ENCODE measurements around the gene GRID1.

DNA sequence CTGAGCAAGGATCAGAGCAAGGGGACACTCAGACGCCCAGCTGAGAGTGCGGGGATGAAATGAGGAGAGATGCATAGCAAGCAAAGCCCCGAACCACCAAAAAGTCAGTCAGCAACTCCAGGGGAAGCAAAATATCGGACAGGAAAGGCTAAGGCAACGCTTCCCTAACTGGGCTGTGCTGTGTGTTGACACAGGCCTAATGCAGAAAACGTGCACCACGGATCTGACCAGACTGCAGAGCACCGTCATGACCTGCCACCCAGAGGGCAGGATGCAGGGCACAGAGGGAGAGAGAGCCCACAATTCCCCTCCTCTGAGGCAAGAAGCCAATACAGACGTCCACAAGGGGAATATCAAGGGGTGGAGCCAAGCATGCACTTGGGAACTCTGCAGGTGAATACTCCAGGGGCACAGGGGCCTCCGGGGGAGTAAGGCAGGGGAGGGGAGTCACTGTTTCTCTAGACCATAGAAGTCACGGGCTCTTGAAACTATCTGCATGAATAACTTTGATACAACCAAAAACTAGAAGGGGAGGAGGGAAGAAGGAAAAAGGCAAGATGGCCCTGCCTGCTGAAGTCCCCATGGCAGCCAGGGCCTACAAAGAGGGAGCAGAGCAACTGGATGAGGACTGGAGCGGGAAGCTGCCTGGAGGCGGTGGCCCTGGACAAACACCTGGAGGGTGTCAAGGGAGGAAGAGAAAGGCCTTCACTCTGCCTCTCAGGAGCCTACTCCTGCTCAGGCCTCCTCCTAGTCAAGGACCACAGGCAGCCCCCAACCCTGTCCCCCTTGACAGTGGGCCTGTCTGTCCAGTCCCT lies 26.2 kb downstream of the GRID1 start:
- TF ChIP-seq EZH2 (IDR thresholded peaks at IDR 0.05; ENCODE audit: insufficient read depth, poor library complexity, severe bottlenecking) (no peak), EZH2phosphoT487 (IDR thresholded peaks at IDR 0.05; ENCODE audit: insufficient read depth, low read depth) (no peak)
